ENCODE data around the gene CCSER2. TPM values are rescaled to one million over a fixed set of nuclear protein-coding genes. Genes with fewer than 3 reads are reported as not detected.

The CCSER2 gene
- total and polyA plus RNA-seq, 8 donors = 7.0 to 87.9 (median 27.1) TPM

DNA sequence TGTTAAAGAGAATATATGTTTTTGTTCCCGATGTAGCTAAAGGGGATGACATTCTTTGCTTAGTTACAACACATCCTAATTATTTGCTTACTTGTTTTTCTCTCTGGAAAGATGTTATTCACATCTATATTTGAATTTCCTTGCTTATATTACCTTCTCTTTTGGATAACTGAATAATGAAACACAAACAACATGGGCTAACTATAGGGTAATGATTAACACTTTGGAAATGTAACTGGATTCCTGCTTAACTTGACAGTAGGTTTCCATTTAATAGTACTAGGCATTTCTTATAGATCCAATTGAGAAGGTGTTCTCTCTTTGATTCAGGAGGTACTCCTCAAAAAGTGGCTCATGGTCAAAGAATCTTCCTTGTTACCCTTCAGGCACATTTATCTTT is 141.1 kb downstream of the CCSER2 start:
- Histone ChIP-seq H3K36me3 (peaks cover 5 to 39% (median 25%) of the 10 kb centered on the region in 4 donors), H3K4me1 (peaks cover 0 to 12% (median 0%) of the 10 kb centered on the region in 4 donors), H3K4me3 (no peak overlapping the region), H3K9me3 (no peaks in the 10 kb centered on the region), H3K27me3 (no peaks in the 10 kb centered on the region), H3K27ac (no peak overlapping the region)
- TF ChIP-seq EP300 (IDR thresholded peaks at IDR 0.05) = no peak
- TF ChIP-seq, protein P1, sequence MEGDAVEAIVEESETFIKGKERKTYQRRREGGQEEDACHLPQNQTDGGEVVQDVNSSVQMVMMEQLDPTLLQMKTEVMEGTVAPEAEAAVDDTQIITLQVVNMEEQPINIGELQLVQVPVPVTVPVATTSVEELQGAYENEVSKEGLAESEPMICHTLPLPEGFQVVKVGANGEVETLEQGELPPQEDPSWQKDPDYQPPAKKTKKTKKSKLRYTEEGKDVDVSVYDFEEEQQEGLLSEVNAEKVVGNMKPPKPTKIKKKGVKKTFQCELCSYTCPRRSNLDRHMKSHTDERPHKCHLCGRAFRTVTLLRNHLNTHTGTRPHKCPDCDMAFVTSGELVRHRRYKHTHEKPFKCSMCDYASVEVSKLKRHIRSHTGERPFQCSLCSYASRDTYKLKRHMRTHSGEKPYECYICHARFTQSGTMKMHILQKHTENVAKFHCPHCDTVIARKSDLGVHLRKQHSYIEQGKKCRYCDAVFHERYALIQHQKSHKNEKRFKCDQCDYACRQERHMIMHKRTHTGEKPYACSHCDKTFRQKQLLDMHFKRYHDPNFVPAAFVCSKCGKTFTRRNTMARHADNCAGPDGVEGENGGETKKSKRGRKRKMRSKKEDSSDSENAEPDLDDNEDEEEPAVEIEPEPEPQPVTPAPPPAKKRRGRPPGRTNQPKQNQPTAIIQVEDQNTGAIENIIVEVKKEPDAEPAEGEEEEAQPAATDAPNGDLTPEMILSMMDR (IDR thresholded peaks at IDR 0.05) = no peak
- TF ChIP-seq POLR2AphosphoS5 (IDR thresholded peaks at IDR 0.05) = no peak
- TF ChIP-seq POLR2A (IDR thresholded peaks at IDR 0.05) = no peak
- intact Hi-C loops (cut with DNase I; ENCODE audit: low total_unique reads) = no loop called here
- 57 to 77% (median 68%) methylated on average over 1 of the region's 1 CpG for WGBS, 5 donors
- no peak for DNase-seq

DNA sequence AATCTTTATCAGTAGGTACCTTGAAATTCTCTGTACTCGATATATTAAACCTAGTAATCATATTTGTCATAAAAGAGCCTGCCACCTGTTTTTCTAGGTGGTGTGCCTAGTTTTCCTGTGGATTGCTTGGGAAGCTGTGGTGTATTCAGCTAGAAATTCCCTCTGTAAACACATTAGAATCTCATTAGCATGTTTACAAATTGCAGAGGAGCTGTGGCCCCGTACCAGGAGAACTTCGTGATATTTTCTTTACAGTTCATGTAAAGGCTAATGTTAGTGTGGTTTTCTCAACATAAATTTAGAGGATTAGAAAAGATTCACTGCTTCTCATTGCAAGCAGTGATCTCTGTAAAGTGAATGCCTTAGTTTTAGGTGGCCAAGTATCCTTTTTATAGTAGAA is 144.7 kb downstream of the CCSER2 start:
- TF ChIP-seq, protein P1 (IDR thresholded peaks at IDR 0.05) = no peak
- TF ChIP-seq EP300 (IDR thresholded peaks at IDR 0.05) (no peak), POLR2A (IDR thresholded peaks at IDR 0.05) (no peak)
- Histone ChIP-seq H3K4me1 (peaks cover 0 to 12% (median 0%) of the 10 kb centered on the region in 4 donors), H3K27me3 (no peaks in the 10 kb centered on the region), H3K9me3 (no peaks in the 10 kb centered on the region), H3K27ac (no peak overlapping the region), H3K36me3 (peaks cover 0 to 19% (median 3%) of the 10 kb centered on the region in 4 donors), H3K4me3 (no peak overlapping the region)
- WGBS, 5 donors = 45 to 63% (median 51%) methylated on average over 3 of the region's 3 CpGs
- intact Hi-C loops (cut with DNase I; ENCODE audit: low total_unique reads) = no loop called here
- DNase-seq = no peak

- whole genome bisulfite sequencing, 5 donors = 80 to 91% (median 89%) methylated on average over 3 of the region's 3 CpGs
- H3K9me3 ChIP-seq = no peaks in the 10 kb centered on the region
- no peaks in the 10 kb centered on the region for H3K27me3 ChIP-seq
- no peak overlapping the region for H3K27ac ChIP-seq
- TF ChIP-seq, protein P1 (IDR thresholded peaks at IDR 0.05) = no peak
- TF ChIP-seq POLR2AphosphoS5 (IDR thresholded peaks at IDR 0.05) (no peak), EP300 (IDR thresholded peaks at IDR 0.05) (no peak), POLR2A (IDR thresholded peaks at IDR 0.05) (no peak)
- intact Hi-C loops (cut with DNase I; ENCODE audit: low total_unique reads) = no loop called here
- no peak overlapping the region for H3K4me3 ChIP-seq
- no peak for DNase-seq
- peaks cover 0 to 12% (median 7%) of the 10 kb centered on the region in 4 donors for H3K36me3 ChIP-seq
- peaks cover 0 to 6% (median 2%) of the 10 kb centered on the region in 4 donors for H3K4me1 ChIP-seq
These were observed 149.2 kb downstream of the CCSER2 start for GRCh38 chr10:84477398-84478128.

GRCh38 chr10:84478151-84478550 is 149.8 kb downstream of the CCSER2 start:
- intact Hi-C loops (cut with DNase I; ENCODE audit: low total_unique reads) = no loop called here
- no peak for DNase-seq
- Histone ChIP-seq H3K36me3 (peaks cover 0 to 12% (median 6%) of the 10 kb centered on the region in 4 donors), H3K27ac (no peak overlapping the region), H3K4me3 (no peak overlapping the region), H3K4me1 (peaks cover 0 to 6% (median 2%) of the 10 kb centered on the region in 4 donors), H3K27me3 (no peaks in the 10 kb centered on the region), H3K9me3 (no peaks in the 10 kb centered on the region)
- TF ChIP-seq EP300 (IDR thresholded peaks at IDR 0.05) (no peak), POLR2A (IDR thresholded peaks at IDR 0.05) (no peak), POLR2AphosphoS5 (IDR thresholded peaks at IDR 0.05) (no peak)
- TF ChIP-seq, protein P1 (IDR thresholded peaks at IDR 0.05) = no peak
